H1 (cell line): Measurements from ENCODE around the gene BICD1. TPM values are rescaled to one million over a fixed set of nuclear protein-coding genes. Genes with fewer than 3 reads are reported as not detected.

Source experiments
- CTCF ChIA-PET: fragments of 300-600 bp; sonication (Branson Sonifier 250); formaldehyde crosslinking; loops from one replicate; lab custom pipeline; 2021; ENCODE audit not compliant: partially characterized antibody; lab: Charles Lee
- POLR2A ChIA-PET: fragments of 300-600 bp; sonication (Branson Sonifier 250); formaldehyde crosslinking; loops from one replicate; lab custom pipeline; 2021; ENCODE audit warnings: inconsistent platforms; ENCODE audit not compliant: partially characterized antibody; lab: Charles Lee
- DNase-seq, 2 experiments: peaks; one replicate each; pipeline versions ENCODE4 v3.0.0 to v3.0.0-alpha.2; 2010 to 2022; ENCODE audit warnings: low spot score in 2 of 2, low read depth in 1 of 2, mixed read lengths in 1 of 2
- FAIRE-seq: peaks from 2 replicates; lab custom pipeline; 2011; peaks lifted over from hg19 to GRCh38; lab: Jason Lieb, UNC
- H2AFZ ChIP-seq: 2 replicates; pipeline ENCODE4 v1.8.1; 2012; ENCODE audit warnings: low read length, inconsistent platforms
- H2AK5ac ChIP-seq: 2 replicates; pipeline ENCODE4 v1.6.1; 2013; ENCODE audit warnings: low read depth, low read length
- H2BK120ac ChIP-seq: replicated peaks from 2 replicates; pipeline ENCODE3; 2013; ENCODE audit warnings: low read depth, low read length, inconsistent platforms
- H2BK12ac ChIP-seq: 2 replicates; pipeline ENCODE4 v1.6.1; 2013; ENCODE audit warnings: low read depth, low read length
- H2BK15ac ChIP-seq: 2 replicates; pipeline ENCODE4 v1.6.1; 2013; ENCODE audit warnings: low read length
- H2BK20ac ChIP-seq: 2 replicates; pipeline ENCODE4 v1.6.1; 2013; ENCODE audit warnings: low read length
- H2BK5ac ChIP-seq: 2 replicates; pipeline ENCODE4 v1.6.1; 2013; ENCODE audit warnings: low read depth, low read length
- H3K14ac ChIP-seq: 2 replicates; pipeline ENCODE4 v1.6.1; 2013; ENCODE audit warnings: inconsistent platforms; ENCODE audit not compliant: insufficient read length
- H3K18ac ChIP-seq: 2 replicates; pipeline ENCODE4 v1.6.1; 2013; ENCODE audit warnings: low read length; ENCODE audit errors: extremely low read depth
- H3K23ac ChIP-seq: 2 replicates; pipeline ENCODE4 v1.6.1; 2013; ENCODE audit warnings: inconsistent platforms; ENCODE audit not compliant: insufficient read length
- H3K23me2 ChIP-seq: 2 replicates; pipeline ENCODE4 v1.6.1; 2013; ENCODE audit warnings: low read depth, low read length
- H3K27ac ChIP-seq: 2 replicates; pipeline ENCODE4 v1.6.1; 2011; ENCODE audit warnings: low read depth, low read length, inconsistent platforms
- H3K27me3 ChIP-seq, 4 experiments: replicated peaks in 1 of 4; 1 replicate in 1 of 4; 2 replicates in 3 of 4; pipeline versions ENCODE4 v1.6.1 to v1.8.1; 2011 to 2013; ENCODE audit warnings: low read length in 3 of 4, mild to moderate bottlenecking in 3 of 4, inconsistent platforms in 2 of 4, mixed read lengths in 2 of 4, moderate library complexity in 1 of 4; ENCODE audit not compliant: control insufficient read depth in 3 of 4, insufficient read depth in 3 of 4; ENCODE audit errors: extremely low read depth in 1 of 4
- H3K36me3 ChIP-seq, 4 experiments: 2 replicates each; pipeline versions ENCODE4 v1.6.1 to v1.8.1; 2011 to 2013; ENCODE audit warnings: mild to moderate bottlenecking in 4 of 4, low read length in 3 of 4, moderate library complexity in 2 of 4, control low read depth in 1 of 4, inconsistent platforms in 1 of 4; ENCODE audit not compliant: insufficient read depth in 4 of 4, control insufficient read depth in 2 of 4
- H3K4ac ChIP-seq: replicated peaks from 2 replicates; pipeline ENCODE3; 2013; ENCODE audit warnings: low read length, low read depth, mixed read lengths, inconsistent platforms; ENCODE audit not compliant: insufficient read length
- H3K4me1 ChIP-seq, 4 experiments: replicated peaks in 1 of 4; 1 replicate in 1 of 4; 2 replicates in 3 of 4; pipeline versions ENCODE4 v1.6.1 to v1.8.1; 2011 to 2013; ENCODE audit warnings: low read length in 3 of 4, inconsistent platforms in 2 of 4, mixed read lengths in 1 of 4; ENCODE audit not compliant: insufficient read depth in 4 of 4, control insufficient read depth in 3 of 4
- H3K4me2 ChIP-seq, 2 experiments: 2 replicates each; pipeline versions ENCODE4 v1.6.1 to v1.8.1; 2011 to 2013; ENCODE audit warnings: low read depth in 2 of 2, low read length in 2 of 2, control low read depth in 1 of 2, inconsistent platforms in 1 of 2, mild to moderate bottlenecking in 1 of 2; ENCODE audit not compliant: insufficient read depth in 1 of 2
- H3K4me3 ChIP-seq, 4 experiments: fragments of 200-600, 300-600 bp in 1 of 4; sonication (generic), shearing (Covaris generic), sonication (Bioruptor Twin) in 1 of 4; 2 replicates each; pipeline versions ENCODE4 v1.5.1 to v1.8.1; 2011 to 2016; ENCODE audit warnings: low read length in 4 of 4, low read depth in 3 of 4, control low read depth in 2 of 4, inconsistent platforms in 2 of 4, mild to moderate bottlenecking in 2 of 4, mixed read lengths in 1 of 4, moderate library complexity in 1 of 4; ENCODE audit not compliant: insufficient read depth in 2 of 4; ENCODE audit errors: extremely low read depth in 1 of 4
- H3K56ac ChIP-seq: replicated peaks from 2 replicates; pipeline ENCODE3; 2013; ENCODE audit warnings: low read depth, mild to moderate bottlenecking, mixed read lengths, low read length, inconsistent platforms; ENCODE audit not compliant: insufficient read length
- H3K79me1 ChIP-seq: 2 replicates; pipeline ENCODE4 v1.6.1; 2013; ENCODE audit warnings: low read depth, low read length, control low read depth
- H3K79me2 ChIP-seq, 2 experiments: 2 replicates each; pipeline versions ENCODE4 v1.6.1 to v1.8.1; 2012 to 2013; ENCODE audit warnings: low read length in 2 of 2, mild to moderate bottlenecking in 2 of 2, inconsistent platforms in 1 of 2; ENCODE audit not compliant: insufficient read depth in 2 of 2, control insufficient read depth in 1 of 2
- H3K9ac ChIP-seq, 4 experiments: replicated peaks in 1 of 4; 1 replicate in 1 of 4; 2 replicates in 3 of 4; pipeline versions ENCODE4 v1.6.1 to v1.8.1; 2011 to 2013; ENCODE audit warnings: low read depth in 3 of 4, low read length in 3 of 4, control low read depth in 2 of 4, mild to moderate bottlenecking in 2 of 4, moderate library complexity in 2 of 4, inconsistent platforms in 1 of 4; ENCODE audit errors: extremely low read depth in 1 of 4
- H3K9me3 ChIP-seq, 2 experiments: 2 replicates each; pipeline versions ENCODE4 v1.6.1 to v1.8.1; 2012 to 2013; ENCODE audit warnings: mild to moderate bottlenecking in 2 of 2, moderate library complexity in 2 of 2, control low read depth in 1 of 2, inconsistent platforms in 1 of 2, low read depth in 1 of 2, low read length in 1 of 2, mixed read lengths in 1 of 2; ENCODE audit not compliant: insufficient read depth in 2 of 2
- H4K20me1 ChIP-seq, 2 experiments: replicated peaks in 1 of 2; 2 replicates each; pipeline versions ENCODE3 to v1.8.1; 2011 to 2013; ENCODE audit warnings: inconsistent platforms in 2 of 2, low read length in 2 of 2, mild to moderate bottlenecking in 1 of 2; ENCODE audit not compliant: insufficient read depth in 2 of 2, control insufficient read depth in 1 of 2
- H4K5ac ChIP-seq: 2 replicates; pipeline ENCODE4 v1.6.1; 2013; ENCODE audit warnings: low read length, low read depth, mixed read lengths, inconsistent platforms; ENCODE audit not compliant: insufficient read length
- H4K8ac ChIP-seq: 2 replicates; pipeline ENCODE4 v1.8.0; 2013; ENCODE audit warnings: mild to moderate bottlenecking, moderate library complexity, low read length, inconsistent platforms; ENCODE audit not compliant: insufficient read depth; ENCODE audit errors: extremely low read depth
- H4K91ac ChIP-seq: replicated peaks from 2 replicates; pipeline ENCODE3; 2013; ENCODE audit warnings: low read length, mixed read lengths, inconsistent platforms; ENCODE audit not compliant: insufficient read length
- POLR2A ChIP-seq, 2 experiments: IDR thresholded peaks; 1 replicate in 1 of 2; 2 replicates in 1 of 2; pipeline ENCODE4 v1.6.1; 2011; ENCODE audit warnings: low read depth in 2 of 2, low read length in 2 of 2, mild to moderate bottlenecking in 2 of 2; ENCODE audit errors: control extremely low read depth in 1 of 2
- SP2 ChIP-seq: IDR thresholded peaks from 2 replicates; pipeline ENCODE4 v1.6.1; 2012; ENCODE audit warnings: mild to moderate bottlenecking, low read length, inconsistent platforms
- WGBS, 2 experiments: shearing (Covaris generic) in 1 of 2; methylation state at CpG; one replicate each; pipeline versions ENCODE4 v1.1.6 to v1.1.7; 2013 to 2015; ENCODE audit warnings: low lambda C conversion rate in 2 of 2, mixed read lengths in 2 of 2, inconsistent platforms in 1 of 2, low coverage in 1 of 2, missing lambda C conversion rate in 1 of 2; ENCODE audit not compliant: insufficient replicate concordance in 2 of 2, insufficient coverage in 1 of 2, insufficient read length in 1 of 2; ENCODE audit errors: extremely low coverage in 1 of 2, missing lambda C conversion rate in 1 of 2; 5-methylcytosine and 5-hydroxymethylcytosine counted together
- polyA plus RNA-seq, 7 experiments: library from polyadenylated mRNA; depleted of rRNA in 3 of 7; stranded (reverse) in 5 of 7; unstranded in 2 of 7; fragments of >200 nt in 5 of 7; fragments of 200-250 nt in 2 of 7; gene quantifications; 1 replicate in 5 of 7; 2 replicates in 1 of 7; 4 replicates in 1 of 7; pipeline versions ENCODE4 v1.2.1 to v1.2.3, GENCODE V29; 2011 to 2013; ENCODE audit warnings: missing spikeins in 2 of 7, mixed read lengths in 2 of 7
- total RNA-seq: library from RNA; stranded (reverse); fragmentation: NEBNext Ultra II Directional; extraction: Animal tissue kit (Norgen Biotek cat#: 25700); gene quantifications from 2 replicates; pipeline ENCODE4 v1.2.1, GENCODE V29; 2021

BICD1 gene
- total and polyA plus RNA-seq, 2 of the 8 experiments (the other 6 are each of a cell fraction or from before 2014, with no cell fraction given) = 34.1 to 58.4 TPM

- no peak overlapping the region for H3K27ac ChIP-seq
- no peak overlapping the region for H2AFZ ChIP-seq
- H3K79me1 ChIP-seq = no peaks in the 10 kb centered on the region
- no peak overlapping the region for H3K18ac ChIP-seq
- DNase-seq (peak in 1 of 2 experiments; percentile 37), FAIRE-seq (no peak)
- 0 out of 3 replicates have a peak, but pooled peaks of 1 of the 2 experiments have one; percentile 9 for TF ChIP-seq POLR2A (IDR thresholded peaks at IDR 0.05; ENCODE audit: control extremely low read depth in 1 of 2, low read depth in 2 of 2, low read length in 2 of 2)
- TF ChIP-seq SP2 = no peak
- no peak overlapping the region for H2BK120ac ChIP-seq
- no peak overlapping the region for H4K5ac ChIP-seq
- no peak overlapping the region for H2AK5ac ChIP-seq
- H3K4me1 ChIP-seq = peaks cover 0 to 13% (median 1%) of the 10 kb centered on the region in 4 experiments; a peak in 3 of 7 replicates
- ChIA-PET CTCF (interaction anchor here (0.7 to 1.5 kb wide), 2 partner anchors 8 to 34 kb away, joined by 3 read pairs; no protein-coding TSS in a partner anchor), POLR2A (no interaction called here)
- H3K14ac ChIP-seq = no peak overlapping the region
- H3K56ac ChIP-seq = no peak overlapping the region
- H3K4me3 ChIP-seq = no peak overlapping the region
- no peaks in the 10 kb centered on the region for H4K20me1 ChIP-seq
- H2BK12ac ChIP-seq = no peak overlapping the region
- H2BK15ac ChIP-seq = no peak overlapping the region
- H3K9ac ChIP-seq = no peak overlapping the region; a peak in 1 of 7 replicates
- no peaks in the 10 kb centered on the region for H3K23me2 ChIP-seq
- WGBS, 2 experiments = 86% methylated on average over 4 of the region's 4 CpGs; no CpG with 5 or more reads in 1 of the 2 experiments
- no peak overlapping the region for H4K91ac ChIP-seq
- H2BK20ac ChIP-seq = no peak overlapping the region
- no peaks in the 10 kb centered on the region for H3K27me3 ChIP-seq
- 0 out of 4 replicates have a peak, but pooled peaks cover 0 to 6% of the 10 kb centered on the region in 2 experiments for H3K79me2 ChIP-seq
- no peak overlapping the region for H2BK5ac ChIP-seq
- no peak overlapping the region for H3K4me2 ChIP-seq
- no peak overlapping the region for H4K8ac ChIP-seq
- no peak overlapping the region for H3K4ac ChIP-seq
- H3K23ac ChIP-seq = no peak overlapping the region
- H3K9me3 ChIP-seq = no peaks in the 10 kb centered on the region
- 0 out of 8 replicates have a peak, but pooled peaks cover 0 to under 1% (median 0%) of the 10 kb centered on the region in 4 experiments for H3K36me3 ChIP-seq
These were observed 166.4 kb downstream of the BICD1 start for GRCh38 chr12:32273063-32273522.
